HS-5 (cell line): Measurements from ENCODE around the gene EFNB3.

Experiments
- DNase-seq: peaks from one replicate; pipeline ENCODE4 v3.0.0-alpha.2; 2012; ENCODE audit warnings: low read depth

EFNB3 gene, protein sequence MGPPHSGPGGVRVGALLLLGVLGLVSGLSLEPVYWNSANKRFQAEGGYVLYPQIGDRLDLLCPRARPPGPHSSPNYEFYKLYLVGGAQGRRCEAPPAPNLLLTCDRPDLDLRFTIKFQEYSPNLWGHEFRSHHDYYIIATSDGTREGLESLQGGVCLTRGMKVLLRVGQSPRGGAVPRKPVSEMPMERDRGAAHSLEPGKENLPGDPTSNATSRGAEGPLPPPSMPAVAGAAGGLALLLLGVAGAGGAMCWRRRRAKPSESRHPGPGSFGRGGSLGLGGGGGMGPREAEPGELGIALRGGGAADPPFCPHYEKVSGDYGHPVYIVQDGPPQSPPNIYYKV

DNA sequence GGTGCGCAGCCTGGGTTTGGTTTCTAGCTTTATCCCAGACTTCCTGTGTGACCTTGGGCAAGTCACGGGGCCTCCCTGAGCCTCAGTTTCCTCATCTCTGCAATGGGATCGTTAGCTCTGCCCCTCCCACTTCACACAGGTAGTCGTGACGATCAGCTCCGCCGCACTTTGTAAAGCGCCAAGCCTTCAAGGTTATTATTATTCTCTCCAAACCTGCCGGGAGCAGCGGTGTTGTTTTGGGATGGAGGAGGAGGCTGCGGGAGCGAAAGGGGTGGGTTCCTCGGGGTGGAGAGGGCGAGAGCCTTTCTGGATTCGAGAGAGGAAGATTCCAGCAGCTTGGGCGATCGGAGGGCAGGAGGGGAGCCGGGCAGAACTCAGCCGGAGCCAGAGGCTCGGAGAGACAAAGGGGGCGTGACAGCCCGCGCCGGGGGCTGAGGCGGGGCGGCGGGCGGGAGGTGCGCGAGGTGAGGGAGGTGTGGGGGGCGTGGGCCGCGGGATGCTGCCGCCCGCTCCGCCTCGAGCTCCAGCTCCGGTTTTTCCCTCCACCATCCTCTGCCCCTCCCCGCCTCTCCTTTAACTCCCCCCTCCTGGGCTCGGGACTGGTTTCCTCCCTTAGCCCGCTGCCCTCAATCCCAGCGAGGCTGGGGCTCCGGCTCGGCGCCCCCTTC lies at the start of gene EFNB3:
EFNB3 (plus strand) TSS at position 602 of the 668 bp plus-strand sequence. CDS start 397 bp downstream, outside the sequence.
- DNase-seq: no peak

DNA sequence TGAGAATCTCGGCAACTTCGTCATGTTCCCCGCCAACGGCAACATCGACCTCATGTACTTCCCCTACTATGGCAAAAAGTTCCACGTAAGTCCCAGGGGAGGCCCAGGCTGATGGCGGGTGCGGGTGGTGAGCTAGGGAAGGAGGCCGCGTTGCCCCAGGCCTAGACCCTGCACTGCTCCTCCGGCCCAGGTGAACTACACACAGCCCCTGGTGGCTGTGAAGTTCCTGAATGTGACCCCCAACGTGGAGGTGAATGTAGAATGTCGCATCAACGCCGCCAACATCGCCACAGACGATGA lies 49.5 kb upstream of the EFNB3 start:
- DNase-seq: no peak

DNA sequence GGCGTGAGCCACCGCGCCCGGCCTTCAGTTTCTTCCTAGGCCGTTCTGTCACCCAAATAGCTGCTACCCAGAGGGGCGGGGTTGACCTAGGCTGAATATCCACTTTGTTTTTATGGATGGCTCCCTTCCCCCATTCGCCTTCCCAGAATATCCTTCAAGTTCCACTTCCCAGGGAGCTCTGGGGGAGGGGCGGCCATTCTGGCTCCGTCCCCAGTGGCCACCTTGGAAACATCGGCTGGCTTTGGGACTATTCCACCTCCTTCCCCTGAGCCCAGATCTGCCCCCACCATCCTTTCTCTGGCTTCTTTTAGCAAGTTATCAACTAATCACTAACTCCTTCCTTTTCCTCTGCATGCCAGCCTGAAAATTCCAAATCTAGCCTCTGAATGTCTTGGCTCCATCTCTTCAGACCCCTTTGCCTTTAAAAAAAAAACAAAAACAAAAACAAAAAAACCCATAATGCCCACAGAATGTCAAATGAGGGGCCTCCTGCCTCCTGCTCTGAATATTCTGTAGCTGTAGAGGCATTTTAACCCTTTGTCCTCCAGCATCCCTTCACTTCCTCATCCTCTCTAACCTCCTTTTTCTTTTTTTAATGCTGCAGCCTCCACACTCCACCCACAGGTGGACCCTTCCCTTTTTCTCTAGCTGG lies 47.9 kb upstream of the EFNB3 start:
- no peak for DNase-seq

DNA sequence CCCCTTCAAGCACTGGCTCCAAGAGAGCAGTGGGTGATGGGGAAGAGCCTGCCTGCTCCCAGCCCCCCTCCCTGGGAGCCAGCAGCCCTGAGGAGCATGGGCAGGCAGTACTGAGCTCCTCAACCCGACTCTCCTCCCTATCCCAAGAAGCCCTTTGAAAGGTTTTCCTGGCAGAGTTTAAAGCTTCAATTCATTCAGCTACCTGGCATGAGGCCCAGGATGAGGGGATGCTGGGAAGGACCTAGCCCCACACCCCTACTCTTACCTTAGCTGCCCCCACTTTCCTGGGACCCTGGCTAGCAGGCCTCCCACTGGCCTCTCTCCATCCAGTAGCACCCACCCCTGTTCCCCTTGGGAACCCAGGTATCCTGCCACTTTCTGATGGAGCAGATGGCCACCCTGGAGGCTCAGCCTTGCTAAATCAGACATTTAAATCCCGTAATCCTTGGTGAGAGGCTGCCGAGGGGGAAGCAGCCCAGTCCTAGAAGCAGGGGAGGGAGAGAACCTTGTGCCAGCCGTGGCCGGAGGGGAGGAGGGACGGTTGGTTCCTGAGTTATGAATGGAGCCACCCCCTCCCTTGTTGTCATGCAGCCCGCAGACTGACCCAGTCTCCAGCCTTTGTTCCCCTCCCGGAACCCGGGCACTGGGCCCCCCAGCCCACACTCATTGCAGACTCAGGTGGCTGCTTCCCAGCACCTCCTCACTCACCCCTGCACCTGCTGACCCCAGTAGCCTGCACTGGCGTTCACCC lies 37.2 kb upstream of the EFNB3 start:
- no peak for DNase-seq

DNA sequence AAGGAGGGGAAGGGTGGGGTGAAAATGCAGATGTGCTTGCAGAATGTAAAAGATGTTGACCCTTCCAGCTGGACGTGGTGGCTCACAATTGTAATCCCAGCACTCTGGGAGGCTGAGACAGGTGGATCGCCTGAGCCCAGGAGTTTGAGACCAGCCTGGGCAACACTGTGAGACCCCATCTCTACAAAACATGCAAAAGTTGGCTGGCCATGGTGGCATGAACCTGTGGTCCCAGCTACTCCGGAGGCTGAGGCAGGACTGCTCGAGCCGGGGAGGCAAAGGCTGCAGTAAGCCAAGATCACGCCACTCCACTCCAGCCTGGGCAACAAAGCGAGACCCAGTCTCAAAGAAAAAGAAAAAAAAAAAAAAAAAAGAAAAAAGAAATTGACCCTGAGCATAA lies 36.5 kb upstream of the EFNB3 start:
- no peak for DNase-seq

DNA sequence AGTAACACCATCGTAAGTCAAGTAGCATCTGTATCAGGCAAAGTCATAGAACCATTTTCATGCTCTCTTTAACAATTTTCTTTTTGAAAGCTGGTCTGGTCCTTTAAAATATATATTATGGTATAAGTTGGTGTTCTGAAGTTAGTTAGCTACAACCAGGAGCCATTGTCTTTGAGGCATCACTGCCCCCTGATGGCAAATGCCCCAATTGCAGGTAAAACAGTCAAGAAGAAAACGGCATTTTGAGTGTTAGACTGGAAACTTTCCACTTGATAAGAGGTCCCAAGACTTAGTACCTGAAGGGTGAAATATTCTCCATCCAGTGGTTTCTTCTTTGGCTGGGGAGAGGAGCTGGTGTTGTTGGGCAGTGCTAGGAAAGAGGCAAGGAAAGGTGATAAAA lies 31.8 kb upstream of the EFNB3 start:
- no peak for DNase-seq

DNA sequence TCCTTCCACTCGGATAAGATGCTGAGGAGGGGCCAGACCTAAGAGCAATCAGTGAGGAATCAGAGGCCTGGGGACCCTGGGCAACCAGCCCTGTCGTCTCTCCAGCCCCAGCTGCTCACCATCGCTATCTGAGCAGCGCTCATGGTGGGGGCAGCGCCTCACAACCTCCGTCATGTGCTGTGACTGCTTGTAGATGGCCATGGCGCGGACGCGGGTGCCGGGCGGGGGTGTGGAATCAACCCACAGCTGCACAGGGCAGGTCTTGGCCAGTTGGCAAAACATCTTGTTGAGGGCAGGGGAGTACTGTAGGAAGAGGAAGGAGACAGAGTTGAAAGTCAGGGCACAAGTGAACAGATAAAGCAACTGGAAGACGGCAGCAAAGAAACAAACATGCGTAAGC lies 30.1 kb upstream of the EFNB3 start:
- DNase-seq: no peak

DNA sequence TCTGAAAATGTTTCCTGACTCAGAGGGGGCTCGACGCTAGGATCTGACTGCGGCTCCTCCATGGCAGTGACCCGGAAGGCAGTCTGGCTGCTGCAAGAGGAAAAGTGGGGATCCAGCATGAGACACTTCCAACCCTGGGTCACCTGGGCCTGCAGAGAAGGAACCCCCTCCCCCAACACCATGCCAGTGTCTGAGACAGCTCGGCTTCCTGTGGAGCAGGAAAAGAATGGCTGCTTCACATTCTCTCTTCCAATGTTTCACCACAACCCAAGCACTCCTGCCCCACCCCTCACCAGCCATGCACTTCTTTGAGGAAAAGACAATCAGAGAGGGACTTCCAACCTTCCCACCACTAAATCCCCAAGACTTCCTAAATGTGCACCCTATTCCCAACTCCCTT lies 28.5 kb upstream of the EFNB3 start:
- DNase-seq: no peak

DNA sequence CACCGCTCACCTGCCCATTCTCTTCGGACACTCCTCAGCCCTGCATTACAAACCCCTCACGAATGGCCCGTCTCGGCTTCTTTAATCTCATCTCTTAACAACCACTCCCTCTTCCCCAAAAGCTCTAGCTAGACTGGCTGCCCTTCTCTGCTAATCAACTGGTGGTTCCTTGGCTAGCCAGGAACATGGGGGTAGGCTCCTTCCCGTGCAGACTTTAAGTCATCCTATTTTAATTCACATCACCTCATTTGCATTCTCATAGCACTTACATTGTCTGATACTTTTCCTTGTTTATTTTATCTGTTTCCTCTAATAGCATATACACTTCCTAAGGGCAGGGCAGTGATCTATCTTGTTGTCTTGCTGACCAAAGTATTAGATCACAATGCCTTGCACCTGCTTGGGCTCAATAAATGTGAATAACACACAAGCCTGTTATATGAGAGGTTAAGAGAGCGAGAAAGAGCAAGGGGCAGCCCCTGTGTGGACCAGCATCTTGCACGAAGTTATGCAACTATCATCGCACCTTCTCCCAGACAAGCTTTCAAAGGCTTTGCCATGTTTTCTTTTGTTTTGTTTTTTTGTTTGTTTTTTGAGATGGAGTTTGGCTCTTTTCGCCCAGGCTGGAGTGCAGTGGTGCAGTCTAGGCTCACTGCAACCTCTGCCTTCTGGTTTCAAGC lies 27.5 kb upstream of the EFNB3 start:
- DNase-seq: no peak

DNA sequence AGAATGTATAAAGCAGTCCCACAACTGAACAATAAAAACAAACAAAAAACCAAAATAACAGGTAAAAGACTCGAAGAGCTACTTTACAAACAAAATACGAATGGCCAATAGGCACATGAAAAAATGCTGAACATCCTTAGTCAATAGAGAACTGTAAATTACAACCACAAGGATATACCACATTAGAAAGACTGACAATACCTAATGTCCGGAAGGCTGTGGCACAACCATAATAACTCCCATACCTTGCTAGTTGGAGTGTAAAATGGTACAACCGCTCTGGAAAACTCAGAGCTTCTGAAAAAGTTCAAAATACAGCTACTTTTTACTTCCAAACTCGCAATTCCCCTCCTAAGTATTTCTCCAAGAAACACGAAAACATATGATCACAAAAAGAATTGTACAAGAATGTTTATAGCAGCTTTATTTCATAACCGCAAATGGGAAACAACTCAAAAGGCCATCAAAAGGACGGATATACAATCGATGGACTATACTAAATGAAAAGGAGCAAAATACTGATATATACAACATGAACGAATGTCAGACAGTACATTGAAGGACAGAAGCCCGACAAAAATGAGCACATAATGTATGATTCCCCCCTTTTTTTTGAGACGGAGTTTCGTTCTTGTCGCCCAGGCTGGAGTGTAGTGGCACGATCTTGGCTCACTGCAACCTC lies 20.0 kb upstream of the EFNB3 start:
- DNase-seq: no peak

DNA sequence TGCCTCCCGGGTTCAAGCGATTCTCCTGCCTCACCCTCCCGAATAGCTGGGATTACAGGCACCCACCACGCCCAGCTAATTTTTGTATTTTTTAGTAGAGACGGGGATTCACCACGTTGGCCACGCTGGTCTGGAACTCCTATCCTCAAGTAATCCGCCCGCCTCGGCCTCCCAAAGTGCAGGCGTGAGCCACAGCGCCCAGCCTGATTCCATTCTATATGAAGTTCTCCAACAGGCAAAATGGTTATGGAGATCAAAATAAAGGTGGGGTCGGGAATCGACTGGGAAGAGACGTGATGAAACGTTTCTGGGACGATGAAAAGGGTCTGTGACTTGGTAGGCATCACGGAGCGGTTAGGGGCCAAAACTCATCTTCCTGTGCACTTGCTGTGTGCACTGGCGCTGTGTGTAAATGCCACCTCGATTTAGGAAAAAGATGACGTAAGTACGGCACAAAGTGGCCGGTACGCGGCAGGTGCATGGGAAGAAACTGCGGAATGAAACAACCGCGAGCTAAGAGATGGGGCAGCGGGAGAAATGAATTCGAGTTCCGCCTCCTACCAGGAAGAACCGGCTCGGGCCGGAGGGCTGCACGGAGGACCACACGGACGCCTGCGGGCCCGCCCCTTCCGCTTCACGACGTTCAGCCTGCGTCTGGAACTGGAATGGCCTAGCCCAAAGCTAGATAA lies 19.3 kb upstream of the EFNB3 start:
- no peak for DNase-seq

DNA sequence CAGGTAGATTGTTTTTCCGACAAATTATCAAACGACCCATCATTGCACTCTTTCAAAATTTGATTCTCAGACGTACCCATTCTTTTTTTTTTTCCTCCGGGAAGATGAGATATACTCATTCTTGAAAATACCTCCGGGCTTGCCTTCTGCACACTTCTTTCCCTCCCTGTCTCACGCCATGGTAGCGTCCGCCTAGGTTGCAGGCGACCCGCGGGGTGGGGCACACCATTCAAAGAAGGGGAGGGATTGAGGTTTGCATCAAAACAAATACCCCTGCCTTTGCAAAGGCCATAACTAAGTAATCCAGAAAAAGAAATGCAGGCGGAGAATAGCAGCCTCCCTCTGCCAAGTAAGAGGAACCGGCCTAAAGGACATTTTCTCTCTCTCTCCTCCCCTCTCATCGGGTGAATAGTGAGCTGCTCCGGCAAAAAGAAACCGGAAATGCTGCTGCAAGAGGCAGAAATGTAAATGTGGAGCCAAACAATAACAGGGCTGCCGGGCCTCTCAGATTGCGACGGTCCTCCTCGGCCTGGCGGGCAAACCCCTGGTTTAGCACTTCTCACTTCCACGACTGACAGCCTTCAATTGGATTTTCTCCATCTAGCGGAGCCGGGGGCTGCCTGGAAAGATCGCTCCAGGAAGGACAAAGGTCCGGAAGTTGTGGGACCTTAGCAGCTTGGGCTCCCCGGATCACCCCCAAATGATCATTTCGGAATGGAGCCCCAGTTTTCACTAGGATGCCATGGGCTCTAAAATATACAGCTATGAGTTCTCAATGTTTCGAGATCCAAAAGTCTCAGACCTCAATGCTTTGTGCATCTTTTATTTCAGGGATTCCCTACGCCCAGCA lies 18.6 kb upstream of the EFNB3 start:
- DNase-seq: peak; percentile 91

DNA sequence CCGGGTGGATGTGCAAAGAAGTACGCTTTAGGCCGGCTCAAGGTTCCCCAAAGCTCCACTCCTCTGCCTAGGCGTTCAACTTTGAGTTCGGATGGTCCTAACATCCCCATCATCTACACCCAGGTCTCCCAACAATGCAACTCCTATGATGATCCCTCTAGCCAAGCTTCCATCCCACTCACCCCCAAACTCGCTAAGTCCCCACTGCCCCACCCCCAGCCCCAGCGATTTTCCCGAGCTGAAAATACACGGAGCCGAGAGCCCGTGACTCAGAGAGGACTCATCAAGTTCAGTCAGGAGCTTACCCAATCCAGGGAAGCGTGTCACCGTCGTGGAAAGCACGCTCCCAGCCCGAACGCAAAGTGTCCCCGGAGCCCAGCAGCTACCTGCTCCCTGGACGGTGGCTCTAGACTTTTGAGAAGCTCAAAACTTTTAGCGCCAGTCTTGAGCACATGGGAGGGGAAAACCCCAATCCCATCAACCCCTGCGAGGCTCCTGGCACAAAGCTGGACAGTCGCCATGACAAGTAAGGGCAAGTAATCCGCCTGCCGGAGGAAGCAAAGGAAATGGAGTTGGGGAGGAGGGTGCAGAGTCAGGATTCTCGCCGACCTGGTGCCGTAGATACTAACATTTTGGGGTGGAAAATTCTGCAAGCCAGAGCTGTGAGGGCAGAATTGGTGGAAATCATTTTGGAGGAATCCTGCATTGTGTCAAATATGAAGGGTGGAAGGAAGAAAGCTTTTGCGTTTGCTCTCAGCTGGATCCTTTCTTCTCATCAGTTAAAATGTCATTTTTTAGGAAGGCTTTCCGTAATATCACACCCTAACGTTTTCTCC lies 17.7 kb upstream of the EFNB3 start, which contains the start of gene TP53:
TP53 (minus strand) TSS at position 419 of the 836 bp plus-strand sequence. CDS start 10,896 bp downstream, outside the sequence.
- DNase-seq: peak; percentile 88

DNA sequence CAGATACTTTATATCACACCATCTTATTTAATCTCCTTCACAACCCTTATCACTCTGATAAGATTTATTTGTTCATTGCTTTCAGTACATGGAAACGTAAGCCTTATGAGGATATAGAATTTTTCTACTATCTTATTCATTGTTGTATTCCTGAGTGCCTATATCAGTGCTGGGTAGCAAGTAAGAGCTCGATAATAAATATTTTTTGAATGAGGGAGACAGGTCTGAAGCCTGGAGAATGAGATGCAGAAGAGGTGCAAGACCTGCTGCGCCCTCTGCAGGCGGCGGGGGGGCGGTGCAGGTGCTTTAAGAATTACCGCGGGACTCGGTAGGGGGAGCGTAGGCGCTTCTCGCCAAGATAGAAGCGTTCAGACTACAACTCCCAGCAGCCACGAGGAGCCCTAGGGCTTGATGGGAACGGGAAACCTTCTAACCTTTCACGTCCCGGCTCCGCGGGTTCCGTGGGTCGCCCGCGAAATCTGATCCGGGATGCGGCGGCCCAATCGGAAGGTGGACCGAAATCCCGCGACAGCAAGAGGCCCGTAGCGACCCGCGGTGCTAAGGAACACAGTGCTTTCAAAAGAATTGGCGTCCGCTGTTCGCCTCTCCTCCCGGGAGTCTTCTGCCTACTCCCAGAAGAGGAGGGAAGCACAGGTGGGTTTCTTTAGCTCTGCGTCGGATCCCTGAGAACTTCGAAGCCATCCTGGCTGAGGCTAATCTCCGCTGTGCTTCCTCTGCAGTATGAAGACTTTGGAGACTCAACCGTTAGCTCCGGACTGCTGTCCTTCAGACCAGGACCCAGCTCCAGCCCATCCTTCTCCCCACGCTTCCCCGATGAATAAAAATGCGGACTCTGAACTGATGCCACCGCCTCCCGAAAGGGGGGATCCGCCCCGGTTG lies 16.8 kb upstream of the EFNB3 start, which contains the start of gene WRAP53:
WRAP53 (plus strand) TSS at position 570 of the 900 bp plus-strand sequence; CDS start at position 742, 172 bp downstream.
- DNase-seq: peak; percentile 92

DNA sequence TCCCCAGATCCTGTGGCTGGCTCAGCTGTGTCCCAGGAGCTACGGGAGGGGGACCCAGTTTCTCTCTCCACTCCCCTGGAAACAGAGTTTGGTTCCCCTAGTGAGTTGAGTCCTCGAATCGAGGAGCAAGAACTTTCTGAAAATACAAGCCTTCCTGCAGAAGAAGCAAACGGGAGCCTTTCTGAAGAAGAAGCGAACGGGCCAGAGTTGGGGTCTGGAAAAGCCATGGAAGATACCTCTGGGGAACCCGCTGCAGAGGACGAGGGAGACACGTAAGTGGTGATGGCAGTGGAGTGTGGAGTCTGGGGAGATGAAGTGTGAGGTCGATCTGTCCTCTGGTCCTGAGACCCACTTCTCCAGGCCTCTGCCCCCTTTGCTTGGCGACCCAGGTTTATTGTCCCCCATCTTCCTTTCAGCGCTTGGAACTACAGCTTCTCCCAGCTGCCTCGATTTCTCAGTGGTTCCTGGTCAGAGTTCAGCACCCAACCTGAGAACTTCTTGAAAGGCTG lies 16.1 kb upstream of the EFNB3 start:
- no peak for DNase-seq

DNA sequence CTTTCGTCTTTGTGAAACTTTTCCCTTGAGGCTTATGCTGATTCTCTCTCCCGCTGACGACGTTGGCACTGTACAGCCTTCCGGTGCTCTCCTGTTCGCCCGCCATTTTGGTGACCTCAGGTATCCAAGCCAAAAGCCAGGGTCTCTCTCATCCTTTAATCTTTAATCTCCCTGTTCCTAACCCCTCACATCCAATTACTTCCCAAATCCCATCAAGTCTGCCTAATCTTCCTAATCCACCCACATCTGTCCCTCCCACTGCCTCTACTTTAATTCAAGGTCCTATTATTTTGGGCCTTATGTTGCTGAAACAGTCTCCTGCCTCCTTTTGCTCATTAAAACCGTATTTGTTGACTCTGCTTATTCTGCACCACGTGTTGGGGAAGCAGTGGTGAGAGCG lies 9.4 kb upstream of the EFNB3 start:
- DNase-seq: no peak

DNA sequence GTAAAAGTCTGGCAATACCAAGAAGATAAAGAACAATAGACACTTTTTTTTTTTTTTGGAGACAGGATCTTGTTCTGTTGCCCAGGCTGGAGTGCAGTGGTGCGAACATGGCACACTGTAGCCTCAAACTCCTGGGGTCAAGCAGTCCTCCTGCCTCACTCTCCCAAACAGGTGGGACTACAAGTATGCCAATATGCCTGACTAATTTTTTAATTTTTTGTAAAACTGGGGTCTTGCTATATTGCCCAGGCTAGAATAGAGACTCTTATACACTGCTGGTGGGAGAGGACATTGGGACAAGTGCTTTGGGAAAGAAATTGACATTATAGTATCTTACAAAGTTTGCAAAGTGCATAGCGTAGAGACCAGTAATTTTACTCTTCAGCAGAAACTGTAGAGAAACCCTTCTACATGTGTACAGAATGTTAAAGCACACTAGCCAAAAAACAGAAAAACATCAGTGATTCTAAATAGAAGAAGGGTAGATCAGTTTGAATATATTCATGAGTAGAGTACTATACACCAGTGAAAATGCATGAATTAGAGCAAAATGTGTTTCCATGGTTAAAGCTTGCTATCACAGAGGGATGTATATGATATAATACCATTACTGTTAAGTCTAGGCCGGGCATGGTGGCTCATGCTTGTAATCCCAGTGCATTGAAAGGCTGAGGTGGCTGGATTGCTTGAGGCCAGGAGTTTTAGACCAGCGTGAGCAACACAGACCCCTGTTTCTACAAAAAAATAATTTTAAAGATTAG lies 7.0 kb upstream of the EFNB3 start:
- no peak for DNase-seq
